ENCODE results near the gene TRHDE.

The TRHDE gene, protein sequence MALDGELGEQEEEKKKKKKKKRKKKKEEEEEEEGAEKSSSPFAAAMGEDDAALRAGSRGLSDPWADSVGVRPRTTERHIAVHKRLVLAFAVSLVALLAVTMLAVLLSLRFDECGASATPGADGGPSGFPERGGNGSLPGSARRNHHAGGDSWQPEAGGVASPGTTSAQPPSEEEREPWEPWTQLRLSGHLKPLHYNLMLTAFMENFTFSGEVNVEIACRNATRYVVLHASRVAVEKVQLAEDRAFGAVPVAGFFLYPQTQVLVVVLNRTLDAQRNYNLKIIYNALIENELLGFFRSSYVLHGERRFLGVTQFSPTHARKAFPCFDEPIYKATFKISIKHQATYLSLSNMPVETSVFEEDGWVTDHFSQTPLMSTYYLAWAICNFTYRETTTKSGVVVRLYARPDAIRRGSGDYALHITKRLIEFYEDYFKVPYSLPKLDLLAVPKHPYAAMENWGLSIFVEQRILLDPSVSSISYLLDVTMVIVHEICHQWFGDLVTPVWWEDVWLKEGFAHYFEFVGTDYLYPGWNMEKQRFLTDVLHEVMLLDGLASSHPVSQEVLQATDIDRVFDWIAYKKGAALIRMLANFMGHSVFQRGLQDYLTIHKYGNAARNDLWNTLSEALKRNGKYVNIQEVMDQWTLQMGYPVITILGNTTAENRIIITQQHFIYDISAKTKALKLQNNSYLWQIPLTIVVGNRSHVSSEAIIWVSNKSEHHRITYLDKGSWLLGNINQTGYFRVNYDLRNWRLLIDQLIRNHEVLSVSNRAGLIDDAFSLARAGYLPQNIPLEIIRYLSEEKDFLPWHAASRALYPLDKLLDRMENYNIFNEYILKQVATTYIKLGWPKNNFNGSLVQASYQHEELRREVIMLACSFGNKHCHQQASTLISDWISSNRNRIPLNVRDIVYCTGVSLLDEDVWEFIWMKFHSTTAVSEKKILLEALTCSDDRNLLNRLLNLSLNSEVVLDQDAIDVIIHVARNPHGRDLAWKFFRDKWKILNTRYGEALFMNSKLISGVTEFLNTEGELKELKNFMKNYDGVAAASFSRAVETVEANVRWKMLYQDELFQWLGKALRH

DNA sequence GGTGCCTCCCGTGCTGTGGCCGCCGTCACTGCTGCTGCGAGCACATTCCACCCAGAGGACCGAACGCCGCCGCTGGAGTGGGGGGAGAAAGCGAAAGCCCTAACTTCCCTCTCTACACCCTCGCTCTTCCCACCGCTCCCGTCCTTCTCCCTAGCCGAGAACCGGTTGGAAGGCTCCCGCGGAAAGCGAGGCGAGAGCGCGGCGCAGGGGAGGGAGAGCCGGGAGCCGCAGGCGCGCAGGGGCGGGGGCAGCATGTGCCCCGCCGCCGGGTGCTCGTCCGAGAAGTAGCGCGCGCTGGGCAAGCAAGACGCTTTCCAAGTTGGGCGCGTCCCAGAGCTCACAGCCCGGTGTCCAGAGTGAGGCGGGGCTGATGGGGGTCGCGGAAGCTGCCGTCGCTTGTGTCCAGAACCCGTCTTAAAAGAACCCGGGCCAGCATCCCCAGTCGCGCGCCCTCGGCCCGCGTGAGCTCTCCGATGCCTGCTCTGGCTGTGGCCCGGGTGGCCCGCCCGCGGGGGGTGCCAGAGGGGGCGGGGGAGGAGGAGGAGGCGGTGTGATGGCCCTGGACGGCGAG, at the start of gene TRHDE:
Gene TRHDE (plus strand): TSS at position 280 of the 571 bp plus-strand sequence. CDS start 274 bp downstream, at position 554.
- DNase-seq = no peak

DNA sequence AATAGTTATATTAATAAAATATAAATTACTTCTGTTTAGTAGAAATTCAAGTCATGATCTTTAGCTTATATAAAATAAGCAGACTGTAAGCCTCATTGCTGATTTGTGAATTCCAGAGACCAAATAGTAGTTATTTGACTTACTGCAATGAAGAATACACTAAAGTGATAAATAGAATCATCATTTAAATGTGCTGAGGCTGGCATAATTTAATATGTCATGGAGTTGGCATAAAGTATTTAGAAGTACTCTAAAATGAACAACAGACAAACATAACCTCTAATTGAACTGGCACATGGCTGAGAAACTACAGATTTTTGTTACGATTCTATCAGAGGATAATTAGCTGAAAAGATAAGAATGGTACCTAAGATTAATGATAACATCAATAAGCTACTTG, 45.7 kb upstream of the TRHDE start:
- DNase-seq = no peak

DNA sequence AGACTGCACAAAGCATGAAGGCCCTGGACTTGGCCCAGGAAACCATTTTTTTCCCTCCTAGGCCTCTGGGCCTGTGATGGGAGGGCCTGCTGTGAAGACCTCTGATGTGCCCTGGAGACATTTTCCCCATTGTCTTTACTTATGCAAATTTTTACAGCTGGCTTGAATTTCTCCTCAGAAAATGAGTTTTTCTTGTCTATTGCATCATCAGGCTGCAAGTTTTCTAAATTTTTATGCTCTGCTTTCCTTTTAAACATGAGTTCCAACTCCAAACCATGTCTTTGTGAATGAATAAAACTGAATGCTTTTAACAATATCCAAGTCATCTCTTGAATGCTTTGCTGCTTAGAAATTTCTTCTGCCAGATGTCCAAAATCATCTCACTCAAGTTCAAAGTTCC, 43.7 kb upstream of the TRHDE start:
- no peak for DNase-seq

DNA sequence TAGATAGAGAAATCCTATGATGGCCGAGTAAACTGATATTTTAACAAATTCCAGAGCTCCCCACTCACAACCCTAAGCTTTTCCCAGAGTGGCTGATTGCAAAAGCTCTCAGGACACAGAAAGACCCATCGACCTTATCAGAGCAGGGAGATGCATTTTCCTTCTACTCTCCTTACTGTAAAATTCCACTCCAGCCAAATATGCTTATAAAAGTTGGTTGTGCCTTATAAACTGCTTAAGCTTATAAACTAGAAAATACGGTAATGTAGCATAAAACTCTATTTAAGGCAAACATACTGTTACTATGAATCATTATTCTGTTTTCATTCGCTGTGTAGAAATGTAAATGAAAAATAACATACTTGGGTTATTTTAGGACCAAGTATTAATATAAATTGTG, 41.6 kb upstream of the TRHDE start:
- peak; percentile 48 for DNase-seq

DNA sequence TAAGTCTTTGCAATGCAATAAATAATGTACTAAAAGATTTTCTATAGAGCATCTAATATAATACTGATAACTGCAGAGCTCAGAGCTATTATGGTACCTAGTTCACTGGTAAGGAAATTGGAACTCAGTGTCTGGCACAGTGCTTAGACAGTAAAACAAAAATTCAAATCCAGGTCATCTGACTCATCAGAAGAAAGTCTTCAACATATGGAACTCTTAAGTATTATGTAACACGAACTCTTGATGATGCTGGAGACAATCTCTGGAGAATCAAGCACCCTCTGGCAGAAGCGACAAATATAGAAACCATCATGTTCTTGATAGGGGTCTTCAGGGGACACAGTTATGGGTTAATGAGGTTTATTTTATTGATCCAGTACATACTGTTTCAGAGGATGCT, 37.3 kb upstream of the TRHDE start:
- no peak for DNase-seq

DNA sequence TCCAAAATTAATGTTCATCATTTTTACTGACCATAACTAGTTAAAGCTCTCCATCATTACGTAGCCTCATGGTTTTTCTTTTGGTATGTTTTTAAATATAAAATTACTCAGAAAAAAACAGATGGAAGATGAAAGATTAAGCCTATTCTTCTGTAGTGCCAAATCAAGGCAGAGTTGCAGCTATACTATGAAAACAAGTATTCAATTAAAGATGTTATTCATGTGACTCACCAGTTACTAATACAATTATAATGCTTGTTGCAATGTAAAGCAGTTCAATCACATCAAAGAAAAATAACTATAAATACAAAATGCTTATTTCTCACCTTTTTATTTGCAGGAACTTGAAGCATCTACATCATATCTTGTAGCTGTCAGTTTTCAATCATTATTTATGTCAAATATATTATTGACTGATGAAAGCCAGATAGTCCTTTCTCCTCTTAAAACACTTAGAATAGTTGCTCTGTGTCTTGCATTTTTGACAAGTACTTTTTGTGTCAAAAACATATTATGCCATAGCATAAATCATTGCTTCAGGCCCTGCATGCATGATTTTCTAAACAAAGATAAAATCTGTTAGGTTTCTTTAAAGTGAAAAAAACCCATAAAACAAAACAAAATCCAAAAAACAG, 36.0 kb upstream of the TRHDE start:
- no peak for DNase-seq

DNA sequence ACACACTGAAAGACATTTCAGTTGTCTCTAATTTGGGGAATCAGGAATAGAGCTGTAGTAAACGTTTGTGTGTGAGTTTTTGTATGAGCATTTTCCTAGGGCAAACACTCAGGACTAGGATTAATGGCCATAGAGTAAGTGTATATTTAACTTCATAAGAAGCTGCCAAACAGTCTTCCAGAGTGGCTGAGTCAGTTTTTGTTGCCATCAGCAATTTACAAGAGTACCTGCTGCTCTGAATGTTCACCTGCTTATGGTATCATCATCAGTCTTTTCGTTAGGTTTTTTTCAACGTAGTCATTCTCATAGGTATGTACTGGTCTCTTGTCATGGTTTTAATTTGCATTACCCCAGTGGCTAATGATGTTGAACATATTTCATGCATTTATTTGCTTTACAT, 30.6 kb upstream of the TRHDE start:
- DNase-seq = no peak

DNA sequence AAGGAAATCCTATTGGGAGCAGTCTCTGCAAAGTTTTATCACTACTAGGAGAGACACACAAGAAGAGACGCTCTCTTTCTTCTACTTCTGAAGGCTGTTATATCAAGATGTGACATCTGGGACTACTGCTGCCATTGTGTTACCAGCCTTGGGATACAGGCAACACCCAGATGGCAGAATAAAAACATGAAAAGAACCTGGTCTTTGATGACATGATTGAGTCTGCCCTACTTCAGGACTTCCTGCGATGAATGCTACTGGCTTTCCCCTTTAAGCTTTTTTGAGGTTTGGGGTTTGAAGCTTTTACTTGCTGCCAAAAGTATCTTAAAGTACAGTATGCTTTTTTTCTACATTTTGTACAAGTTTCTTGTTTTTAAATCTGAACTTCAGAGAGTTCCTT, 29.2 kb upstream of the TRHDE start:
- no peak for DNase-seq

DNA sequence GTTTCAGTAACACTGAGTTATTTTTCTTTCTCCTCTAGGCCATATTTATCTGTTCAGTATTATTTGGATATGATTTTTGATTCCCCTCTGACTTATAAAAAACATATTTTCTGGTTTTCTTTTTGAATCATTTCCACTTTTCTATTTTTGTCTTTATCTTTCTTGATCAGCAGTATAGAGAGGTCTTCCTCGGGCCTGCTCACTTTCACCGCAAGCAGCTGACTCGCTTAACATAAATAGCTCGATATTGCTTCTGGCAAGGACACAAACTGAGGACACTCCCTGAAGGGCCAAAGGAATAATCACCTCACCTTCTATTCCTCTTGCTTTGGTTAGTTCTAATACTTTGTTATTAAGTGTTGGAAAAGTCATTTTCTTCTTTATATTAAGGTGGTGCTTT, 25.8 kb upstream of the TRHDE start:
- DNase-seq = no peak

DNA sequence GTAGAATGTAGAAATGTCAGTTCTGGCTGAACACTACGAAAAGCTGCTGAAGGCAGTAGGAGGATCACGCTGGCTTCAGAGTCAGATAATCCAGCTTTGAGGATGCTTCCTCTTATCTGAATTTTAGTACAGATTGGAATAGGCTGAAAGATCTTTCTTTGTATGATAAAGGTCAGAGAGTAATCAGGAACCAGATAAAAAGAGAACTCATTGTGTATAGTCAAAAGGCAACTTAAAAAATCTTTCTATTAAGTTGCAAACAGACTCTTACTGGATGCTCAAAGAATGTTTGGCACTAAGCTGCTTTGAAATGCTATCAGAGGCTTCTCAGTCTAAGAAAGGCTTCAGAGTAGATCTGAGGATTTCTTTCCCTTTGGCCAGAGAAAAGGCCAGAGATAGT, 21.8 kb upstream of the TRHDE start:
- no peak for DNase-seq

DNA sequence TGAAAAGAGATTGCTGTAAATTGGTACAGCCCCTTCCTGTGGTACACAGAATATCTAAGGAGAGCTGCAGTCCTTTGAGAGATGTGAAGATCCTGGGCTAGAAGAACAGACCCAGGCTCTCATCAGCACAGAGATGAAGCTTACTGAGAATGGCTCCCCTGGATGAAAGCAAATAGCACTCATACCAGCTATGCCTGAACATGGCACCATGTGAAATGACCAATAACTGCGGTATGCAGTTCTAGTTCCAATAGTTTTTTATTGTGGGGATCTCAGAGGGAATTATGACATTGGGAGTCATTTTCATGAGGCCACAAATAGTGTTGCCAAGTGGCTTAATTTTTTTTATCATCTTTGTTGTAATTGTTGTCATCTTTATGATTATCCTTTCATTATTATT, 15.4 kb upstream of the TRHDE start:
- no peak for DNase-seq

DNA sequence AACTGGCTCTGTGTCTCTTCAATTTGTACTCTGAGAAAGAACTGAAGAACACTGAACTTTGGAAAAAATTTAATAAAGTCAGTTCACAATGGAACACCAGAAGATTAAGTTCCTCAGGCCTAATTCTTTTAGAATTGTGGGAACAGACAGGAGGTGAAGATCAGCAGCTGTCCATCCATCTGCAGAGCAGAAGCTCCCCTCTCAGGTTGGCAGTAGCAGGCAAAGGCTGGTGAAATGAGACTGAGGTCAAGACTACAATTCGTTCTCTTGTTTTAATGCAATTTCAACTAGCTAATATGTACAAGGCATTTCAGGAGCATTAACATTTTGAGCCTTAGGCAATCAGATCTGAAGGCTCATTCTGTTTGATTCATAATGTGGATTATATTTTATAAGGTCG, 10.3 kb upstream of the TRHDE start:
- no peak for DNase-seq

DNA sequence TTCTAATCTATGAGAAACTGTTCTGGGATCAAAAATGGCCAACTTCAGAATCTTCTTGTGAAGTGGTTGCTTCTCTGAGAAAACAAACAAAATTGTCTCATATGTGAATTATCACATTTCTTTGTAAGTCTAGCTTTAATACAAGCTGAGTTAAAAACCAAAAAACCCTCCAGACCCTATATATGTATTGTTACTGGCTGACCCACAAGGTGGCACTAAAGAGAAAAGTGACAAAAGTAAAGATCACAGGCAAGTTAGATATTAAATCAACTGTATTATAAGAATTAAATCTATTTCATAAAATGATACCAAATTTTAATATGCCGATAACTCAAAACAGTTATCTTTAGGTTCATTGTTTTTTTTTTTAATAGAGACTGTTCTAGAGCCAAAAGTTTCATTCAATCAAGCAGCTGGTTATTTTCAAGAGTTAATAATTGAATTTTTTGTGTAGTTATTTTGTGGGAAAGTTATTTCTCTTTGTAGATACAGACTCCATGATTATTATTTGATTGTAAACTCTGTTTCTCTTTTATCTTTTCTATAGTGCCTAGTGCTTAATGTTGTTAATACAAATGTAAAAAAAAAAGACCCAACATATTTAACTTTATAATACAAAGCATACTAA, 7.5 kb upstream of the TRHDE start:
- no peak for DNase-seq

DNA sequence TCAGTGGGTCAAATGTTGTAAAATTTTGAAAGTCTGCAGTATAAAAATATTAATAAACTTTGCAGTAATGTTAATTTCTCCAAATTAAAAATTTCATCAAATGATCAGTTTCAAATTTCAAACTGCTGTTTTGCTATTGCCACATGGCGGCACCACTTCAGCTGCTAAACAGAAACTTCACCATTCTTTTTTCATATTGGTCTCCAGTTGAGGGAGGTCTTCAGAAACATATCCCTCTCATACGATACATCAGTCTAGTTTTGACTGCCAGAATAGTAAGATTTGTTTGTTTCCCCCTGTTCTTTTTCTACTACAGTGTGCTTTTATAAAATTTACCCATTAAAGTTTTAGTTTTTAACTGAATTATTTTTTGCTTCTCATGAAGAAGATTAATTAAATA, 4.2 kb upstream of the TRHDE start:
- DNase-seq = no peak

DNA sequence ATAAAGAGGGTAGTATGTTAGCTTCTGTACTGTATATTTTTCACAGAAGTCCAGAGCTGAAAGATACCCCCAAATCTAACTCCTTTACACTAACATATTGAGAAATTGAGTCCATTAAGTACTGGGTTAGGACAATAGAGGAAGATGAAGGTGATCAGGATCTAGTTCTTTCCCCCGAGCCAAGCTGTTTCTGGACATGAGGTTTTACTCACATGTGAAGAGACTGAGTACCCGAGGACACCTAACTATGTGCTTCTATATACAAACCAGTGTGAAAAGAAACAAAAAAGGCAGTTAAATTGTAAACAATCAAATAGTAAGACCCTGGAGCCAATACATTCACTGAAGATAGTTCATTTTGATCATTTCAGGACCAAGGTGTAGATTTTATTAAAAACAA, 3.8 kb upstream of the TRHDE start:
- DNase-seq = no peak

DNA sequence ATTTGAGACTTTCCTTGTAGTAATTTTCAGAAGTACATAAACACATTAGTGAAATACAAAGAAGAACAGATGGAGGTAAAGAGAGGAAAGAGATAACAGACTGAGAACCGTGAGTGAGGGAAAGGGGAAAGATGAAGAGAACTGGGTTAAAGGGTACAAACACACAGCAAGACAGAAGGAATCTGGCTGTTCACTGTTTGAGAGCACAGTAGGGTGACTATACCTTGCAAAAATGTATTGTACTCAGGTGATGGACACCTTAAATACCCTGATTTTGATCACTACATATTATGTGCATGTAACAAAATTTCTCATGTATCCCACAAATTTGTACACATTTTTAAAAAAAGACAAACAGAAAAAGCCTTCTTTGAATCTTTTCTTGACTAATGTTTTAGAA, 2.7 kb upstream of the TRHDE start:
- no peak for DNase-seq

DNA sequence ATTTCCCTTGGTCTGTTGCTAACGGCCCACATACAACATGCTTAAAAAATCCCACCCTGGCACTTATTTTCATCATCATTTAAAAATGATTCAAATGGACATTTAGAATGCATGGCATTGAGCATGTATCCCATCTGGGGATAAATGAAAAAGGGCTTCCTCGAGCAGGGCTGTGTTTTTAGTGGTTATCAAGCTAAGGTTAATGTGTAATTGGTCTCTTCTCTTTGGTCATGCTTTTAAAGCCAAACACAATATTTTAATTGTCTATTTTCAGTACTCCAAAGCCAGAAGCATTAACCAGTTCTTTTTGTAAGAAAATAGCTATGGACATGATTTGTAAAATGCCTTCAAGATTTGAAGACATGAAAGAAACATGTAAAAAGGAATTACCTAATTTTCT, 1.9 kb upstream of the TRHDE start:
- DNase-seq = no peak

DNA sequence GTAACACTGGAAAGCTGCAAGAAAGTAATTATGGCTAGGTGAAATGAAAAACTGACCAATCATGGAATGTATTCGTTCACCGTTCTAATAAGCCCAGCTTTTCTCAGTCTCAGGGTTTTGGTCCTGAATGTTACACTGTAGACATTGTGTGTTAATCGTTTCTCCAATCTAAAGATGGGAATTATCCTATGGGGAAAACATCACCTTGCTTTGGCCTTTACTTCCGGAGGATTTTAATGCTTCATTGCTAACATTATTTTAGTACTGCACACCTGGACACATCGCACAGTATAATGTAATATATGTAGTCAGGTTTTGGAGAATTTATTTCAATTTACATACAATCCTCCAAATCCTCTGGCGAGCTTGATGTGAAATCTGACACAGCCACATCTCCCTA, 1.2 kb upstream of the TRHDE start:
- no peak for DNase-seq

DNA sequence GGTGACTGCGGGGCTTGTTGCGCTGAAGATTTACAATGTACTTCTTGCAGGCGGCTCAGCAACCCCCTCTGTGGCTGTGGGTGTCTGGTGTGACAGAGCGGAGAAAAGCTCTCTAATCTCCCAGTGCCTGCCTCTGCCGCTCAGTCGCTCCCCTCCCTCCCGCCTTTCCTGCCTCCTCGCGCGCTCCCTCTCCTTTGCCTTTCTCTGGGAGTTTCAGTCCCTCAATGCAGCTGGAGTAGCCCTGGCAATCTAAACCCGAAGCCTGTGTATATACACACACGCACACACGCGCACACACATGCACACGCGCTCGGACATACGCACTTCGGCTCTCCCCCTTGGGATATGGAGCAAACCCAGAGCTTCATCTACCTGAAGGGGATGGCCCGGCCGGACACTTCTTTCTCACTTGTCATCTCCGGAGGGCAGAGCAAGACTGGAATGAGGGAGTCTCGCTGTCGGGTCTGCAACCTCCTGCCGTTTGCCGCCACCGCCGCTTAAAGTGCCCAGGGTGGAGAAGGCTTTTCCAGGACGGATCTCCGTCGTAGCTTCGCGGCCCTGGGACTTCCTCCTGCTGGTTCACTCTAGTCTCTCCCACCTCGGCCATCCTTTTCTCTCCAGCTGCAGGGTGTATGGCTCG, 599 bp upstream of the TRHDE start:
- no peak for DNase-seq

DNA sequence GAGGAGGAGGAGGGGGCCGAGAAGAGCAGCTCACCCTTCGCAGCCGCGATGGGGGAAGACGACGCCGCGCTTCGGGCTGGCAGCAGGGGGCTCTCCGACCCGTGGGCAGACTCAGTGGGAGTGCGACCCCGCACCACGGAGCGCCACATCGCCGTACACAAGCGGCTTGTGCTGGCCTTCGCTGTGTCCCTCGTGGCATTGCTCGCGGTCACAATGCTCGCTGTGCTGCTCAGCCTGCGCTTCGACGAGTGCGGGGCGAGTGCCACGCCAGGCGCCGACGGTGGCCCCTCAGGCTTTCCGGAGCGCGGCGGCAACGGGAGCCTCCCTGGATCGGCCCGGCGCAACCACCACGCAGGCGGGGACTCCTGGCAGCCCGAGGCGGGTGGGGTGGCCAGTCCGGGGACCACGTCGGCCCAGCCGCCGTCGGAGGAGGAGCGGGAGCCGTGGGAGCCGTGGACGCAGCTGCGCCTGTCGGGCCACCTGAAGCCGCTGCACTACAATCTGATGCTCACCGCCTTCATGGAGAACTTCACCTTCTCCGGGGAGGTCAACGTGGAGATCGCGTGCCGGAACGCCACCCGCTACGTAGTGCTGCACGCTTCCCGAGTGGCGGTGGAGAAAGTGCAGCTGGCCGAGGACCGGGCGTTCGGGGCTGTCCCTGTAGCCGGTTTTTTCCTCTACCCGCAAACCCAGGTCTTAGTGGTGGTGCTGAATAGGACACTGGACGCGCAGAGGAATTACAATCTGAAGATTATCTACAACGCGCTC, 745 bp downstream of the TRHDE start:
- no peak for DNase-seq

DNA sequence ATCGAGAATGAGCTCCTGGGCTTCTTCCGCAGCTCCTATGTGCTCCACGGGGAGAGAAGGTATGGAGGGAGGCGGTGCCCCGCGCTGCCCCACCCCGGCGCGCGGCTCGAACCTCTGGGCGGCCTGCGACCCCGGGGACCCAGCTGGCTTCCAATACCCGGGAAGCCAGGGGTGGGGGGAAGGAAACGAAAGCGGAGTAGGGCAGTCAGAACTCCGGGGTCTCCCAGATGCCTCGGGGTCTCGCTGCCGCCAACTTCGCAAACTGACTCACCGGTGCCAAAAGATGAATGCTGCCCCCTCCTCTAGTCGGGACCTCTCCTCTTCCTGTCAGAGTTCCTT, 1.3 kb downstream of the TRHDE start:
- DNase-seq = no peak
